CD4-positive, alpha-beta T cell (primary cell): ENCODE results near the gene TLE7. TPM values are rescaled to one million over a fixed set of nuclear protein-coding genes. Genes with fewer than 3 reads are reported as not detected.

ENCODE experiments used
- ATAC-seq: fragments of 200-7000 bp; cut with Tn5 transposase; one replicate; pipeline ENCODE4 v1.10.0; 2022; ENCODE audit warnings: mild to moderate bottlenecking; ENCODE audit not compliant: poor library complexity
- CTCF ChIA-PET: fragments of 350-600 bp; sonication (Branson Sonifier 250); formaldehyde crosslinking; loops from one replicate; lab custom pipeline; 2021; ENCODE audit warnings: antibody characterized with exemption, inconsistent platforms; lab: Charles Lee
- POLR2A ChIA-PET: fragments of 350-600 bp; sonication (Branson Sonifier 250); formaldehyde crosslinking; loops from one replicate; lab custom pipeline; 2021; ENCODE audit warnings: antibody characterized with exemption, inconsistent platforms; lab: Charles Lee
- DNase-seq, 14 experiments: peaks; one replicate each; pipeline ENCODE4 v3.0.0-alpha.2; 2013 to 2020; ENCODE audit warnings: mixed read lengths in 2 of 14
- H3K27ac ChIP-seq, 2 donors: one replicate each; pipeline versions ENCODE4 v1.5.1 to v1.7.0; 2013; ENCODE audit warnings: low read length in 2 of 2, low read depth in 1 of 2, mild to moderate bottlenecking in 1 of 2
- H3K27me3 ChIP-seq, 2 experiments: 1 replicate in 1 of 2; 2 replicates in 1 of 2; pipeline versions ENCODE4 v1.6.1 to v1.7.0; 2013; ENCODE audit warnings: low read length in 2 of 2, control low read depth in 1 of 2, mild to moderate bottlenecking in 1 of 2, moderate library complexity in 1 of 2; ENCODE audit not compliant: insufficient read depth in 2 of 2, control insufficient read depth in 1 of 2
- H3K36me3 ChIP-seq: one replicate; pipeline ENCODE4 v1.6.1; 2013; ENCODE audit warnings: low read length, control low read depth; ENCODE audit not compliant: insufficient read depth
- H3K4me1 ChIP-seq: one replicate; pipeline ENCODE4 v1.6.1; 2013; ENCODE audit warnings: low read length, control low read depth; ENCODE audit not compliant: insufficient read depth
- H3K4me3 ChIP-seq: one replicate; pipeline ENCODE4 v1.5.1; 2013; ENCODE audit warnings: mild to moderate bottlenecking, low read length, moderate library complexity
- H3K9me3 ChIP-seq, 2 experiments: 1 replicate in 1 of 2; 2 replicates in 1 of 2; pipeline versions ENCODE4 v1.6.1 to v1.7.0; 2013; ENCODE audit warnings: low read length in 2 of 2, mild to moderate bottlenecking in 2 of 2, control low read depth in 1 of 2, moderate library complexity in 1 of 2; ENCODE audit not compliant: control insufficient read depth in 1 of 2, insufficient read depth in 1 of 2
- H3K27ac Mint-ChIP-seq: one replicate; pipeline ENCODE4 v1.8.0; 2020; ENCODE audit warnings: mixed read lengths
- H3K27me3 Mint-ChIP-seq: one replicate; pipeline ENCODE4 v1.8.0; 2021; ENCODE audit warnings: mixed read lengths
- H3K36me3 Mint-ChIP-seq: one replicate; pipeline ENCODE4 v1.8.0; 2021; ENCODE audit warnings: low read depth, mixed read lengths
- H3K4me1 Mint-ChIP-seq: one replicate; pipeline ENCODE4 v1.8.0; 2021; ENCODE audit warnings: low read depth, mixed read lengths
- H3K4me3 Mint-ChIP-seq: one replicate; pipeline ENCODE4 v1.8.0; 2020; ENCODE audit warnings: mild to moderate bottlenecking, mixed read lengths
- H3K9me3 Mint-ChIP-seq: one replicate; pipeline ENCODE4 v1.8.0; 2020; ENCODE audit warnings: mixed read lengths
- CTCF ChIP-seq: fragments of 200-600 bp; IDR thresholded peaks from one replicate; pipeline ENCODE4 v1.8.0; 2022; ENCODE audit warnings: antibody characterized with exemption, mild to moderate bottlenecking
- intact Hi-C, 2 experiments: fragments of 100-400 bp; cut with DNase I in 1 of 2; cut with micrococcal nuclease in 1 of 2; formaldehyde crosslinking; loops; one replicate each; pipeline versions ENCODE4 v1.15.1 to v1.9.0; 2023 to 2025; cut with DNase I, micrococcal nuclease
- total RNA-seq, 174 experiments: library from RNA in 2 of 174; stranded (reverse) in 2 of 174; gene quantifications; one replicate each; pipeline ENCODE4 v1.2.3 and lab custom pipeline; 2021 to 2026

The TLE7 gene
- total RNA-seq, 2 experiments from 2014 or later = not detected

DNA sequence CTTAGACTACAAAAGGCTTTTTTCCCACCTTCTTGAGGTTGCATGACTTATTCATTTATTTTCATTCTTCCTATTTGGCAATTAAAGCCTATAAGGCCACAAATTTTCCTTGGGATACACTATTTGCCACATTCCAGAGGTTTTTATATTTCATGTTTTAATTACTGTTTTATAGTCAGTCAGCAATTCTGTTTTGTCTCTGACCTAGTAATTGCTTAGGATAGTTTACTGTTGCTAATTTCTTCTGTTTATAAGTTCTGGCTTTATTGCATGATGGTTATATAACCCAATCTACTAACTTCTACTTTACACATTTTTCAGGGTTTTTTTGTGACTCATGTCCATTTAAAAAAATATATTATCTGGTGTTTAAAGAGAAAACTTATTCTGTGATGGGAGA, 17.7 kb upstream of the TLE7 start:
- DNase-seq (no peak), ATAC-seq (no peak)
- CTCF ChIA-PET = interaction anchor here (1.5 to 1.7 kb wide), 2 partner anchors 47 to 105 kb away, joined by 3 to 5 read pairs; no protein-coding TSS in a partner anchor
- no peak overlapping the region for H3K4me3 Mint-ChIP-seq
- Histone ChIP-seq H3K9me3 (peaks cover 0 to 4% of the 10 kb centered on the region in 2 experiments), H3K27me3 (no peaks in the 10 kb centered on the region), H3K4me3 (no peak overlapping the region), H3K27ac (no peak overlapping the region), H3K4me1 (peaks cover 11% of the 10 kb centered on the region), H3K36me3 (peaks cover 19% of the 10 kb centered on the region)
- no peaks in the 10 kb centered on the region for H3K9me3 Mint-ChIP-seq
- no peaks in the 10 kb centered on the region for H3K27me3 Mint-ChIP-seq
- TF ChIP-seq CTCF = no peak
- no peak overlapping the region for H3K27ac Mint-ChIP-seq
- POLR2A ChIA-PET = no interaction called here
- peaks cover 38% of the 10 kb centered on the region for H3K36me3 Mint-ChIP-seq
- intact Hi-C loops = no loop called here
- H3K4me1 Mint-ChIP-seq = peaks cover 34% of the 10 kb centered on the region

GRCh38 chr16:71456801-71457200, 14.9 kb upstream of the TLE7 start:
- Histone ChIP-seq H3K36me3 (peaks cover 46% of the 10 kb centered on the region), H3K27me3 (no peaks in the 10 kb centered on the region), H3K4me1 (peaks cover 6% of the 10 kb centered on the region), H3K27ac (no peak overlapping the region), H3K4me3 (no peak overlapping the region), H3K9me3 (peaks cover 5 to 13% of the 10 kb centered on the region in 2 experiments)
- no peak for TF ChIP-seq CTCF
- no peaks in the 10 kb centered on the region for H3K27me3 Mint-ChIP-seq
- no peak overlapping the region for H3K27ac Mint-ChIP-seq
- no peak for DNase-seq
- H3K36me3 Mint-ChIP-seq = peaks cover 60% of the 10 kb centered on the region
- no peak for ATAC-seq
- no peak overlapping the region for H3K4me3 Mint-ChIP-seq
- CTCF ChIA-PET = no interaction called here
- intact Hi-C loops = no loop called here
- POLR2A ChIA-PET = no interaction called here
- H3K9me3 Mint-ChIP-seq = peaks cover 3% of the 10 kb centered on the region
- peaks cover 20% of the 10 kb centered on the region for H3K4me1 Mint-ChIP-seq

GRCh38 chr16:71453036-71453435, 11.2 kb upstream of the TLE7 start:
- no peak for ATAC-seq
- H3K4me3 ChIP-seq = no peak overlapping the region
- no peak for DNase-seq
- H3K9me3 ChIP-seq = peaks cover 31 to 40% of the 10 kb centered on the region in 2 experiments
- no peak for TF ChIP-seq CTCF
- H3K9me3 Mint-ChIP-seq = peaks cover 15% of the 10 kb centered on the region
- no peaks in the 10 kb centered on the region for H3K27me3 Mint-ChIP-seq
- no peak overlapping the region for H3K27ac Mint-ChIP-seq
- intact Hi-C loops = no loop called here
- ChIA-PET CTCF (no interaction called here), POLR2A (no interaction called here)
- H3K27me3 ChIP-seq = no peaks in the 10 kb centered on the region
- no peak overlapping the region for H3K4me3 Mint-ChIP-seq
- no peaks in the 10 kb centered on the region for H3K4me1 ChIP-seq
- H3K36me3 Mint-ChIP-seq = peaks cover 92% of the 10 kb centered on the region
- H3K36me3 ChIP-seq = peaks cover 81% of the 10 kb centered on the region
- H3K4me1 Mint-ChIP-seq = no peaks in the 10 kb centered on the region
- H3K27ac ChIP-seq = no peak overlapping the region
